Activated T-helper 1 cell treated with anti-CD3 and anti-CD28 coated beads, Interleukin-12 subunit alpha, Interleukin-12 subunit beta, Interleukin-2, Interleukin-4 antibody, amounts not matched to agents 30 ng/mL and 10 ng/mL and 1 ng/mL, durations not matched to agents 14 hours and 24 hours and 36 hours (primary cell): ENCODE data around the gene CHRND. TPM values are rescaled to one million over a fixed set of nuclear protein-coding genes. Genes with fewer than 3 reads are reported as not detected.

Experiments
- DNase-seq: peaks from one replicate; pipeline ENCODE4 v3.0.0; 2021; ENCODE audit warnings: low spot score
- H3K27ac Mint-ChIP-seq: one replicate; pipeline ENCODE4 v1.8.0; 2021; ENCODE audit warnings: mild to moderate bottlenecking, mixed read lengths
- H3K27me3 Mint-ChIP-seq: one replicate; pipeline ENCODE4 v1.8.0; 2022; ENCODE audit warnings: mild to moderate bottlenecking, moderate library complexity, mixed read lengths; ENCODE audit not compliant: insufficient read depth
- H3K36me3 Mint-ChIP-seq: one replicate; pipeline ENCODE4 v1.8.0; 2021; ENCODE audit warnings: low read depth, mixed read lengths
- H3K4me1 Mint-ChIP-seq: one replicate; pipeline ENCODE4 v1.8.0; 2021; ENCODE audit warnings: low read depth, mixed read lengths
- H3K4me3 Mint-ChIP-seq: one replicate; pipeline ENCODE4 v1.8.0; 2021; ENCODE audit warnings: mild to moderate bottlenecking, moderate library complexity, mixed read lengths
- H3K9me3 Mint-ChIP-seq: one replicate; pipeline ENCODE4 v1.8.0; 2021; ENCODE audit warnings: mixed read lengths
- intact Hi-C: fragments of 100-400 bp; cut with micrococcal nuclease; formaldehyde crosslinking; loops from one replicate; pipeline ENCODE4 v1.15.1; 2024
- total RNA-seq: library from RNA; stranded (reverse); gene quantifications from 2 replicates; pipeline ENCODE4 v1.2.3, GENCODE V29; 2022

Gene CHRND
- total RNA-seq, 1 donor from 2014 or later = not detected

GRCh38 chr2:232492236-232492848, 33.6 kb upstream of the CHRND start:
- H3K36me3 Mint-ChIP-seq = no peaks in the 10 kb centered on the region

GRCh38 chr2:232492963-232493700, 32.8 kb upstream of the CHRND start:
- Mint-ChIP-seq H3K36me3 (no peaks in the 10 kb centered on the region), H3K4me3 (no peak overlapping the region), H3K4me1 (no peaks in the 10 kb centered on the region), H3K27me3 (peaks cover 23% of the 10 kb centered on the region), H3K27ac (no peak overlapping the region), H3K9me3 (no peaks in the 10 kb centered on the region)
- intact Hi-C loops = no loop called here
- no peak for DNase-seq

More at GRCh38 chr2:232492236-232492848, 33.6 kb upstream of the CHRND start:
- Mint-ChIP-seq H3K9me3 (no peaks in the 10 kb centered on the region), H3K27ac (no peak overlapping the region), H3K27me3 (peaks cover 23% of the 10 kb centered on the region), H3K4me3 (no peak overlapping the region), H3K4me1 (no peaks in the 10 kb centered on the region)
- DNase-seq = no peak
- intact Hi-C loops = no loop called here

GRCh38 chr2:232493701-232494474, 32.1 kb upstream of the CHRND start:
- DNase-seq = no peak
- Mint-ChIP-seq H3K36me3 (no peaks in the 10 kb centered on the region), H3K4me1 (no peaks in the 10 kb centered on the region), H3K27ac (no peak overlapping the region), H3K4me3 (no peak overlapping the region), H3K27me3 (peaks cover 16% of the 10 kb centered on the region), H3K9me3 (no peaks in the 10 kb centered on the region)
- intact Hi-C loops = no loop called here

- Mint-ChIP-seq H3K27ac (no peak overlapping the region), H3K27me3 (peaks cover 9% of the 10 kb centered on the region), H3K4me1 (no peaks in the 10 kb centered on the region), H3K36me3 (no peaks in the 10 kb centered on the region), H3K4me3 (no peak overlapping the region), H3K9me3 (no peaks in the 10 kb centered on the region)
- no peak for DNase-seq
- intact Hi-C loops = no loop called here
Observed at GRCh38 chr2:232494542-232494941, 31.4 kb upstream of the CHRND start.

- no peak for DNase-seq
- H3K27ac Mint-ChIP-seq = no peak overlapping the region
- H3K4me1 Mint-ChIP-seq = no peaks in the 10 kb centered on the region
- intact Hi-C loops = no loop called here
- H3K9me3 Mint-ChIP-seq = no peaks in the 10 kb centered on the region
- H3K27me3 Mint-ChIP-seq = peaks cover 11% of the 10 kb centered on the region
- no peak overlapping the region for H3K4me3 Mint-ChIP-seq
- H3K36me3 Mint-ChIP-seq = no peaks in the 10 kb centered on the region
Observed at GRCh38 chr2:232495292-232495691, 30.7 kb upstream of the CHRND start.

GRCh38 chr2:232496501-232497270, 29.3 kb upstream of the CHRND start:
- intact Hi-C loops = no loop called here
- Mint-ChIP-seq H3K9me3 (no peaks in the 10 kb centered on the region), H3K27ac (no peak overlapping the region), H3K36me3 (no peaks in the 10 kb centered on the region), H3K4me3 (no peak overlapping the region), H3K27me3 (peaks cover 14% of the 10 kb centered on the region), H3K4me1 (no peaks in the 10 kb centered on the region)
- DNase-seq = no peak

GRCh38 chr2:232497348-232497747, 28.6 kb upstream of the CHRND start:
- H3K27ac Mint-ChIP-seq = no peak overlapping the region
- peaks cover 19% of the 10 kb centered on the region for H3K27me3 Mint-ChIP-seq
- no peak for DNase-seq
- intact Hi-C loops = no loop called here
- H3K4me1 Mint-ChIP-seq = no peaks in the 10 kb centered on the region
- H3K36me3 Mint-ChIP-seq = no peaks in the 10 kb centered on the region
- H3K9me3 Mint-ChIP-seq = no peaks in the 10 kb centered on the region
- no peak overlapping the region for H3K4me3 Mint-ChIP-seq

GRCh38 chr2:232498452-232498851, 27.5 kb upstream of the CHRND start:
- Mint-ChIP-seq H3K36me3 (no peaks in the 10 kb centered on the region), H3K4me3 (no peak overlapping the region), H3K27ac (no peak overlapping the region), H3K9me3 (no peaks in the 10 kb centered on the region), H3K27me3 (peaks cover 23% of the 10 kb centered on the region), H3K4me1 (no peaks in the 10 kb centered on the region)
- no peak for DNase-seq
- intact Hi-C loops = no loop called here

GRCh38 chr2:232501331-232501771, 24.6 kb upstream of the CHRND start:
- Mint-ChIP-seq H3K9me3 (no peaks in the 10 kb centered on the region), H3K36me3 (no peaks in the 10 kb centered on the region), H3K4me1 (peaks cover 5% of the 10 kb centered on the region), H3K27me3 (peaks cover 44% of the 10 kb centered on the region), H3K4me3 (no peak overlapping the region), H3K27ac (no peak overlapping the region)
- no peak for DNase-seq
- intact Hi-C loops = no loop called here

GRCh38 chr2:232501794-232502390, 24.1 kb upstream of the CHRND start:
- peaks cover 44% of the 10 kb centered on the region for H3K27me3 Mint-ChIP-seq
- intact Hi-C loops = no loop called here
- no peak overlapping the region for H3K4me3 Mint-ChIP-seq
- H3K4me1 Mint-ChIP-seq = peaks cover 5% of the 10 kb centered on the region
- no peaks in the 10 kb centered on the region for H3K9me3 Mint-ChIP-seq
- H3K36me3 Mint-ChIP-seq = no peaks in the 10 kb centered on the region
- DNase-seq = no peak
- no peak overlapping the region for H3K27ac Mint-ChIP-seq

GRCh38 chr2:232502511-232502910, 23.4 kb upstream of the CHRND start:
- peak overlapping the region; percentile 78 for H3K4me3 Mint-ChIP-seq
- H3K9me3 Mint-ChIP-seq = no peaks in the 10 kb centered on the region
- H3K36me3 Mint-ChIP-seq = no peaks in the 10 kb centered on the region
- H3K4me1 Mint-ChIP-seq = peaks cover 5% of the 10 kb centered on the region
- H3K27me3 Mint-ChIP-seq = peaks cover 46% of the 10 kb centered on the region
- intact Hi-C loops = no loop called here
- DNase-seq = no peak
- H3K27ac Mint-ChIP-seq = peak overlapping the region; percentile 79
